Globus pallidus (tissue), 1 donor: ENCODE data around the gene HTR4.
A peak's percentile ranks its signal among the peaks of the same experiment; 100 is the strongest.
"Not testable (repeated sequence)": the region's sequence is repeated elsewhere in the genome, so short reads cannot be mapped to it uniquely, and the experiment has no call there.

ENCODE experiments used
- DNase-seq: peaks from one replicate; pipeline ENCODE4 v3.0.0-alpha.2; 2015; ENCODE audit warnings: low spot score

Gene HTR4

DNA sequence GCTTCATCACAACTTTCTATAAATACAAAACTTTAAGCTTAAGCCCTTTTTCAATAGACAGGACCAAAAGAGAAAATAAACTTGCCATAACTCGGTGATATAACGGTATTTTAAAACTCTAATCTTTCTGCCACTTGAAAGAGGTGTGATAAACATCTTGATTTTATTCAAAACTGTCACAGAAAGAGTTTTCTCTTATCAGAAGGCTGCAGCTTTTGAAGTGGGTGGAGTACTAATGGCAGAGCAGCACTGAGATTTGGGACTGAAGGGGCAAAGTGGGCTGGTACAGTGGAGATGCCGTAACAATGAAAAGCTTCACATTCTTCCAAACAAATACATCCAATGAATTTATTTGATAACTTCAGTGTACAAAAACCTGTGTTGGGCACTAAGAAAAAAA lies 178.0 kb downstream of the HTR4 start:
- no peak for DNase-seq

DNA sequence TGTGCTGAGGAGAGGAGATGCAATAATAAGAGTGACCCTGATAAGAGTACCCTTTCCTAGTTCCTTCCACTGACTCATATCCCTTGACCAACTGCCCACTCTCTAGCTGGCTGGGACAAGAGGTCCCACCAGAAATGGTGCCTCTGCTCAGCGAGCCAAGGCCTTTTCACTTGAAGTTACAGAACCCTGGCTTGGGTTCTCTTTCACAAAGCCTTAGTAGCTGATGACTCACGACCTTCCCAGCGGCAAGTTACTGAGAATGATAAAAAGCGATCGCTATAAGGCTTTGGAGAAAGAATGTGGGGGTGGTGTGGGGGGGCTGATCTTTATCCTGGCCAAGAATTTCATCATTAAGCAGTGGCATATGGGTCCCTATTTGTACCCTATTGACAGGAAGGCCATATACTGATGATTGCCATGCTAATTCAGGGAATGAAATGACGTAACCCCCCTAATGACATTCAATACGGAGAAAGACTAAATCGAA lies 180.3 kb downstream of the HTR4 start:
- no peak for DNase-seq

DNA sequence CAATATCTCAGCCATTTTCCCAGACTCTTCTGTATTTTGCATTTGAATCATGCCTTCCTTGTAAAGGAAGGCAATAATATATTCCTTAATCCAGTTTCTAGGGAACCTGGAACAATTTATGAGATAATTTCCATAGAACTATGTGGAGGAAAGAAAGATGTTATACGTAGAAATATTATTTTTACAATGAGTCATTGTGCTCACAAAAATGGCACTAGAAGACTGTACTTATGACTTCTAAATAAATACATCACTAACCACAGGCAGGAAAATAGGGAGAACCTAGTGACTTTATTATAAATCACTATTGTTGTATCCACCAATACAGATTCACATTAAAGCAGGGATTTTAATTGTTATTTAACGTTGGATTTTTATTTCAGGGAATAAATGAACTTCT lies 182.9 kb downstream of the HTR4 start:
- DNase-seq: no peak

GRCh38 chr5:148469501-148469935 lies 184.8 kb downstream of the HTR4 start:
- peak; percentile 86 for DNase-seq

- DNase-seq: not testable (repeated sequence)
Measured at GRCh38 chr5:148468746-148469145, 185.6 kb downstream of the HTR4 start.

GRCh38 chr5:148467958-148468357 lies 186.4 kb downstream of the HTR4 start:
- DNase-seq: no peak

DNA sequence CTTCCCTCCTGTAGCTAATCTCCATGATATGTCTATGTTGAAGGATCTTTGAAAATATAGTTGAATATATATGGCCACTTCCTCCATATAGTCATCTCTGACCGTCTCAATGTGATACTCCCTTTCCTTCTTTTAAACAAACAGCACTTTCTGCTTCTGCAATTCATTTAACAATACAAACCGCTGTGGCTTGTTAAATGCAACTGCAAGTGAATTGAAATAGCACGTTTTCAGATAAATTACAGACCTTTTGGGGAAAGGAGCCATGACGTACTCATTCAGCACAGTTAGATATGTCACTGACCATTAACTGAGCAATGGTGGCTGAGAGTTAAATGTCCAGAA lies 188.1 kb downstream of the HTR4 start:
- peak; percentile 8 for DNase-seq

DNA sequence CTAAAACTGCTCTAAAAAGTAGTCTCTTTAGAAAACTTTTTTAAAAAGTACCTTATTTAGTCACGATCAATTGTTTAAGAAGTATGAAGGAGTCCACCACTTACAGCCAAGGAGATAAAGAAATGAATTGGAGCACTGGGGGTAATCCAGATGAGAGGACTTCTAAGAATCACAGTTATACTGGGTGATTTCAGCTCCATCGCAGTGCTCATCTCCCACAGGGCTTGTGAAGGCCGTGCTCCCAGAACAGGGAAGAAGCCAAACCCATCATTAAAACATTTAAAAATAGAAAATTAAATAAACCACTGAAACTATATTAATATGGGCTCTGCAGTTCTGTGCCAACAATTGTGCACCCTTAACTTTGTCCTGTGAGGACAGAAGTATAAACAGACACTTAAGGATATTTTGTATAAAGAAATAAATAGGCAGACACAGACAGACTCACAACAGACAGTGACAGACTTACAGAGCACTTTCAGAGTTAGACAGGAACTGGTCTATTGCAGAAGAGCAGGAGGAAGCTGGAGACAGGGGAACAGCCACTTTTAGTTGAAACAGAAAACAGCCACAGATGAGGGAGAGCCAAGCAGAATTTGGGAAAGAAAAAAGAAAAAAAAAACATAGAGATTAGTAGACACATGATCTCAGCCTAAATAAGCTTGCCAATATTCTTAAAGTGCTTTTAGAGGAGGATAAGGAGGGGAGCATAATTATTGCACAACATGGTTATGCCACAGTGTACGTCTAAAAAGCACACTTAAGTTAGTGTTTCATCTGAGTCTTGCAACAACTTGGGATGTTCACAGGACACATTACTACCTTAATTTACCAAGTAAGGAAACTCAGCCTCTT lies 188.7 kb downstream of the HTR4 start:
- peak; percentile 21 for DNase-seq

- DNase-seq: no peak
Measured at GRCh38 chr5:148459669-148460068, 194.7 kb downstream of the HTR4 start.

GRCh38 chr5:148458036-148458888 lies 196.1 kb downstream of the HTR4 start:
- no peak for DNase-seq

GRCh38 chr5:148457183-148457620 lies 197.1 kb downstream of the HTR4 start:
- DNase-seq: no peak

DNA sequence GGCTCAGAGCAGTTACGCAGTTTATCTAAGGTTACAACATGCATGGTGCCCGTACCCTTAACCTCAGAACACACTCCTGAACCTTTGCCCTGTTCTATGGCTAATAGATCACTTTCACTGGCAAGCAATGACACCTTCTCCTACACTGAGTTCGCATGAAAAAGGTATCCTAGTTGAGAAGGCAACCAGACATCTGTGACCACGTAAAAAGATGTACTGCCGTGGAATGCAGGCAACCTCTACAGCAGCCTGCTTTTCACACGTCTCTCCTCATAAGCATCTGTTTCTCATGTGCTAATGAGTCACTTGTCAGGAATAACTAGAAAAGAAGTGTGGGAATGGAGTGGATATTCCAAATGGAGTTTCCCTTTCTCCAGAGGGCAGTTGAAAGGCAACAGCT lies 199.1 kb downstream of the HTR4 start:
- no peak for DNase-seq

GRCh38 chr5:148454576-148454975 lies 199.8 kb downstream of the HTR4 start:
- DNase-seq: no peak

GRCh38 chr5:148452499-148453193 lies 201.7 kb downstream of the HTR4 start:
- no peak for DNase-seq

DNA sequence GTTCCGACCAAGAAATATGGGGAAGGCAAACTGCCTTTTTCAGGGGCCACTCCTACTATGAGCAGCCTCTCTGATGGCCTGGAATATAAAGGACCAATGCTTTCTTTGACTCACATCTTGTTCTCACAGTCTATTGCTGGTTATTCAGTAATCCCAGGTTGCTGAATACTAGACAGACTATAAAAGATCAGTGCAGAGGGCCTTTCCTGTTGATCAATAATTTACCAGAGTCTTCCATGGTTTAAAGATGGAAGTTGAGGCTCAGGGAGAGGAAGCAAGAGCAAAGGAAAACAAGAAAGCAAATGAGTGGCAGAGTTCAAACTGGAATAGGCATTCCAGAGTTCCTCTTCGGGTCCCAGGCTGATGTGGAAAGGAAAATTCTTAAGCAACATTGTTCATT lies 207.7 kb downstream of the HTR4 start:
- no peak for DNase-seq

- no peak for DNase-seq
Measured at GRCh38 chr5:148445578-148445977, 208.7 kb downstream of the HTR4 start.

- peak; percentile 67 for DNase-seq
Measured at GRCh38 chr5:148443998-148444397, 210.3 kb downstream of the HTR4 start.

GRCh38 chr5:148443241-148443640 lies 211.1 kb downstream of the HTR4 start:
- no peak for DNase-seq

- DNase-seq: no peak
Measured at GRCh38 chr5:148438933-148439332, 215.4 kb downstream of the HTR4 start.

- DNase-seq: no peak
Measured at GRCh38 chr5:148437249-148437648, 217.1 kb downstream of the HTR4 start.

- DNase-seq: no peak
Measured at GRCh38 chr5:148436029-148436428, 218.3 kb downstream of the HTR4 start.

DNA sequence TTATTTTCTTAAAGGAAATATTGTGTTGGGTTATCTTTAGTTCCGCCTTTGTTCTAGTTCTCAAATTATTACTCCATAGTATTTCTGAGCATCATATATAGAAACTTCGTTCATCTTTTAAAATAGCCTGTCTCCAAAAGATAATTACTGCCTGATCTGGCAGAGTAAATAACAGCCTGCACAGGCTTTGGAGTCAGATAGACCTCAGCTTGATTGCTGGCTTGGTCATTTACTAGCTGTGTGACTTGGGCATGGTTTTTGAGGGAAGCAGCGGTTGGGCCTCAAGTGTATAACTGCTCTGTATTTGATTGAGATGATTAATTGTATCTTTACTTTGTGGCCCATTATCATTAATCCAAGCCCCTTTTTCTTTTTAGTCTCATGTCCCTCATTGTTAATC lies 220.5 kb downstream of the HTR4 start:
- DNase-seq: no peak
